Glomerular visceral epithelial cell (primary cell): ENCODE measurements around the gene SUGP1.

Experiments used
- DNase-seq: peaks from one replicate; pipeline ENCODE4 v3.0.0-alpha.2; 2016; ENCODE audit errors: extremely low spot score

SUGP1 gene

DNA sequence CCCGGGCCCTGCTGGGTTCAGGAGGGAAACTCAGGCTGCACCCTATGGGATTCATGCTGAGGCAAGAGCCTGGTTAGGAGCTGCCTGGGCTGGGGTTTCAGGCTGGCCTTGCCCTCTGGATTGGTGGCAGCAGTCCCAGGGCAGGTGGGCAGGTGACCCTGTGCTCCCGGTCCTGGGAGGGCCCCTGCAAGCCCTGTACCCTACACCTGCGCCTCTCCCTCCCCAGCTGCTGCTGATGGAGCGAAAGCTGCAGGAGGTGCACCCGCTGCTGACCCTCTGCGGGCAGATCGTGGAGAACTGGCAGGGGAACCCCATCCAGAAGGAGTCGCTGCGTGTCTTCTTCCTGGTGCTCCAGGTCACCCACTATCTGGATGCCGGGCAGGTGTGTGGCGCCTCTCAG lies 20.7 kb upstream of the SUGP1 start:
- DNase-seq, result no peak

GRCh38 chr19:19338082-19338481 lies 17.8 kb upstream of the SUGP1 start:
- peak; percentile 38 for DNase-seq

DNA sequence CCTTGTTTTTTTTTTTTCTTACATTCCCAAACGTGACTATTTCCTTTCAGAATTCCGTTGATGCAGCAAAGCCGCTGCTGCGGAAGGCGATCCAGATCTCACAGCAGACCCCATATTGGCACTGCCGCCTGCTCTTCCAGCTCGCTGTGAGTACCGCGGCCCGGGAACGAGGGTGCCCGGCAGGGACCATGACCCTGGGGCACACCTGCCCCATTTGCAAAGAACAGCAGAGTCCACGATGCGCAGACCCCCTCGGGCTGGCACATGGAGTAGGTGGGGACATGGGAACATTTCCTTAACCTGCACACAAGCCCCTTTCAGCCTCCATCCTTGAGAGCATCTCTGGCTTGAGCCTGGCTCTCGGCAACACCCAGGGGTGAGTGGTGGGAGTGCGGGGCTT lies 16.8 kb upstream of the SUGP1 start:
- DNase-seq, result no peak

DNA sequence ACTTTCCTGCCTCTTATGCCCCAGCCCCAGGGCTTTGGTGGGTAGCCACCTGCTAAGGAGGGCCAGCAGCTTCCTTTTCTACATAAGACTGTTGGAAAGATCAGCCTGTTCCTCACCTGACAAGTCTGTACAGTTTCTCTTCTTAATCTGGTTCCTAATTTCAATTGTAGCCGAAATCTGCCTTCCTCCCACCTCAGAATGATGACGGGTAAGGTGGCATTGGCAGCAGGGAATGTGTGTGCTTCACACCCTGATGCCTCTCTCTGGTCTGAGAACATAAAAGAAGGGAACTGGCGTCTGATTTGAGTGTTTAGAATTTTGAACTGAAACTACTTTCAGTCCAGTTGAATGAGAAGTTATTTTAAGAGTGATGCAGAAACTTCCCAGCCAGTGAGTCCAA lies 16.3 kb upstream of the SUGP1 start:
- DNase-seq, result no peak

- no peak for DNase-seq
Observed at GRCh38 chr19:19335408-19336158, 15.3 kb upstream of the SUGP1 start.

DNA sequence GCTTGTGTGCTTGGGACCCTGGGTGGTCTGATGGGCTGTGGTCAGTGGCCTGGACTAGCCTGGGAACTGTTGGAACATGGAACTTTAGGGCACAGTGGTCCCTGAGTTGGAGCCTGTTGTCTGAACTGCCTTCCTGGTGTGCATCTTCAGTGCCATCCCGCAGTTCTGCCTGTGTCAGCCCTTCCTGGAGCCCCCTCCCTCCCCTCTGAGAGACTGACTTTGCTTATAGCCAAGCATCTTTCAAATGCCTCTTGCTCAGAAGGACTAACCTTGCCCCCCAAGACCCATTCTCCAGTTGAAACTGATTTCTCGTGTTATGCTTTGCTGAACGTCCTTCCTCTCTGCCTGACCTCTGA lies 14.7 kb upstream of the SUGP1 start:
- DNase-seq, result no peak

- no peak for DNase-seq
Observed at GRCh38 chr19:19334063-19334988, 14.0 kb upstream of the SUGP1 start.

DNA sequence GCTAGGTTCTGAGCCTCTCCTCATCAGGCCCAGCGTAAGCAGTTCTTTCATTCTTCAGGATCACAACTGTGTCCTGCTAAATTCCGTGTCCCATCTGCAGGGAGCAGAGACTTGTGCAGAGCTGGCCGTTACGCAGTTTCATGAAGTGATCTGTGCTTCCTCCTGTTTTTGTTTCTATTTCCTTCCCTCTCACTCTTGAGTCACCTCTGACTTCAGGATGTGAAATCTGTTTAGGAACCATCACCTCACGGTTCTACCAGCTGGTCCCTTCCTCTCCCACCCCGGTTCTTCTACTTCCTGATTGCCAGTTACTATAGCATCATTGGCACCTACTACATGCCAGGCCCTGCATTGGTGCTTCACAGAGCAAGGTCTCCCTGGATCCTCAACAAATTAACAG lies 8.8 kb upstream of the SUGP1 start:
- DNase-seq, result no peak

GRCh38 chr19:19327672-19328071 lies 7.4 kb upstream of the SUGP1 start:
- no peak for DNase-seq

GRCh38 chr19:19324059-19324770 lies 3.9 kb upstream of the SUGP1 start:
- DNase-seq, result no peak

DNA sequence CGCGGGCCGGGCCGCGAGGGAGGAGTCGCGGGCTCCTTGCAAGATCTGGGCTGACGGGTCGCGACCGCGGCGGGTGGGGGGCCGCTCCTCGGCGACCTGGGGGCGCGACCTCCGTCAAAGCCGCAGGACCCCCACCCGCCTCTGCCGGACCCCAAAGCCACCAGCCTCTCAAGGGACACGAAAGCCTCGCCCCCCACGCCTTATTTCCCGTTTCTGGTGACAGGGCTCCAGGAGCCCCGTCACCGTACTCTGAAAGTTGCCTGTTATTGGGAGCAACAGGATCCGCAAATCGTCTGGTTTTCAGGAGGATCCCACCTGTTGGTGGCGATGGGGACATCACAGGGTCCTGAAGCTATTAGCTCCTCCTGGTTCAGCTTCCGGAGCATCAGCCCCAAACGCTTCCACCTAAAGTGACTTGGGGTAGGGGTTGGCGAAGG lies 850 bp upstream of the SUGP1 start:
- DNase-seq, result peak; percentile 13

DNA sequence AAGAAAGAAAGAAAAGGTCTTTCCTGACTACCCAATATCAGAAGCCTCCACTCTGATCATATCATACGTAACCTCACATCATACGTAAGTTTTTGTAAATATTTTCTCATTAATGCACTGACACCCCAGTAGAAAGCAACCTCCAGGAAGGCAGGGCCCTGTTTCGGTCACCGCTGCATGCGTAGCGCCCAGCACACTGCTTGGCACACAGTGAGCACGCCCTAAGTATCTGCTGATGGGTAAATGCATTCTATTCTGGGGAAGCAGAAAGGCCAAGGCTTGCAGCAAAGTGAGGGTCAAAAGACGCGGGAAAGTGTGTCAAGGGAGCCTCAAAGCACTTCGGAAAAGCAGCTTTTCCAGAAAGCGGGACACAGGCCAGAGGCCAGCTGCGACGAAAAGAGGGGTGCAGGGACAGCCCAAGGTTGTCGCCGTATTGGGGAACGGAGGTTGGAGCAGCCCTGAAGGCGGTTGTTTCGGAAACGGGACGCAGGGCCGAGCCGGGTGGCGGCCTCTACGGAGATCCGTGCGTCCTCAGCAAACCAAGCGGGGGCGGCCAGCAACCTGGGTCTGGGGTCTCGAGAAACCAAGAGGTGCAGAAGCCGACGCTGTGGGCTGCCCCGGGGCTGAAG lies 463 bp downstream of the SUGP1 start:
- no peak for DNase-seq

DNA sequence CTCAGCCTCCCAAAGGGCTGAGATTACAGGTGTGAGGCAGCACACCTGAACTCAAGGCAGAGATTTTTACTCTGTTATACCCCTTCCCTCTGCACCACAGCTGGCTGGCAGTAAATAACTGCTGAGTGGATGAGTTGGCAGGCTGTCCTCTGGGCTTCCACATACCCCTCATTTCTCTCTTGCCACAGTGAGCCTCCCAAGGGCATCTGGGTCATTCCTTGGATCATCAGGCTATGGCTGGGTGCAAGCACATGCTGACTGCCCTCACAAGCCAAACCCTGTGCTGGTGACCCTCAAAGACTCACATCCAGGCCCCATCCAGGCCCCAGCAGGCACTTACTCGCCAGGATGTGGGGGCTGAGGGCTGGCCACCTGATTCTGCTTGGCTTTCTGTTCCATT lies 4.2 kb downstream of the SUGP1 start:
- no peak for DNase-seq

DNA sequence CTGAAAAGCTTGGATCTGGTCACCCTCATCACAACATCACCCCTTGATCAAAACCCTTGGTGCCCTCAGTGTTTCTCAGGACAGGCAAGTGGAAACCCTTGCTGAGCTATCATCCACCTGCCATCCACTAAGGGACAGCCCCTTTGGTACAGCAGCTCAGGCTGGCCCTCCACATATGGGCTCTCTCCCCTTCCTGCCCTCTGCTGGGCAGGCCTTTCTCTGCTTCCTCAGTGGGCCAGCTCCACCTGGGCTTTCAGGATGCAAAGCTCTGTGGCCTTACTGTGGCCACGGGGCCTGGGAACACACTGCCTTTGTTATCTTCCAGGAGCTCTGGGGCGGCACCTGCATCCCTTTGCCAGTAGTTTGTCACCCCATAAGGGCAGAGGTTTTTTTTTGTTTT lies 4.9 kb downstream of the SUGP1 start:
- no peak for DNase-seq

- DNase-seq, result no peak
Observed at GRCh38 chr19:19308373-19308772, 11.9 kb downstream of the SUGP1 start.

- DNase-seq, result no peak
Observed at GRCh38 chr19:19306191-19306590, 14.1 kb downstream of the SUGP1 start.

GRCh38 chr19:19305696-19306095 lies 14.6 kb downstream of the SUGP1 start:
- DNase-seq, result no peak

DNA sequence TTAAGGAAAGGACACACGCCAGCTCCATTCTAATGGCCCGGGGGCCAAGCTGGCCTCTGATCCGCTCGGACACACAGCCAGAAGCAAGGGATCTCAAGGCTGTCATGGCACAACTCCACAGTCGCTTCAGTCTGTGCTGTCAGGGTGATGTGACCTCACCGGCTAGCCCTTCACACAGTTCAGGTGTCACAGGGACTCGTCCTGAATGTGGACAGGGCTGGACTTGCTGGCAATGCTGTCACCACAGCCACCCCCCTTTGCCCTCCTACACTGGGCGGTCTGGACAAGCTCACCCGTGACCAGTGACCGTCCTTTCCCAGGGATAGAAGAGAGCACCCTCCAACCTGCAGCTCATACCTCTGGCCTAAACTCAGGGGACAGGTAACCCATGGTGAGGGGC lies 15.2 kb downstream of the SUGP1 start:
- no peak for DNase-seq

GRCh38 chr19:19304186-19304965 lies 15.9 kb downstream of the SUGP1 start:
- no peak for DNase-seq

DNA sequence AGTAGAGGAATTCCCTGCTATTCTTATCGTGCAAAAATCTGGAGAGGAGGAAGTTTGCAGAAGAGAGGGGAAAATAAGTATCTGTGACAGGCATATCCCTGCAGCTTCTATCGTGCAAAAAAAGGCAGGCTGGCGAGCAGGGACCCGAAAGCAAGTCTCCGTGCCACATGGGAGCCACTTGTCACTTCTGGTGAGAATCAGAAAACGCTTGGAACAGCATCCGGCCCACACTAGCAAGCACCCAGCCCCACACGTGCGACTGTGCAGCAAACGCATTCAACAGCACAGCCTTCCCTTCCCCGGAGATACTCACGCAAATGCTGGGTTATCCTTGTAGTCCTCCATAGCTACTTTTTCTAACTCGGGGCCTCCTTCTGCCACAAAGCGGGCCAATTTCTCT lies 16.9 kb downstream of the SUGP1 start:
- no peak for DNase-seq

- DNase-seq, result no peak
Observed at GRCh38 chr19:19300613-19301012, 19.7 kb downstream of the SUGP1 start.
